GM12878 (cell line): ENCODE measurements around the gene ATG9A. TPM values are rescaled to one million over a fixed set of nuclear protein-coding genes. Genes with fewer than 3 reads are reported as not detected.

ENCODE experiments used
- ATAC-seq: fragments of 200-7000 bp; cut with Tn5 transposase; 3 replicates; pipeline ENCODE4 v1.9.1; 2020; ENCODE audit warnings: mild to moderate bottlenecking, moderate library complexity
- BruUV-seq: library from RNA; stranded (reverse); fragments of 400-500 nt; replicated peaks from 2 replicates; lab custom pipeline; 2021; lab: Mats Ljungman, UMichigan
- CTCF ChIA-PET: fragments of 300-600 bp; sonication (Branson Sonifier 250); formaldehyde crosslinking; extraction: SDS; loops from one replicate; lab custom pipeline; 2021; ENCODE audit warnings: inconsistent platforms; lab: Yijun Ruan, JAX
- POLR2A ChIA-PET: fragments of 350-600 bp; formaldehyde crosslinking; extraction: SDS; loops from one replicate; lab custom pipeline; 2021; ENCODE audit warnings: inconsistent platforms; lab: Charles Lee
- RAD21 ChIA-PET: fragments of 300-600 bp; sonication (Branson Sonifier 250); formaldehyde crosslinking; loops from one replicate; lab custom pipeline; 2023; ENCODE audit warnings: antibody characterized with exemption; ENCODE audit not compliant: unreplicated experiment; lab: Charles Lee
- SMC1A ChIA-PET: fragments of 300-600 bp; sonication (Branson Sonifier 250); formaldehyde crosslinking; loops from one replicate; lab custom pipeline; 2023; ENCODE audit not compliant: unreplicated experiment, uncharacterized antibody; lab: Charles Lee
- DNase-seq: peaks from one replicate; pipeline ENCODE4 v3.0.0-alpha.2; 2011; ENCODE audit warnings: low read depth, low spot score
- FAIRE-seq: peaks from 3 replicates; lab custom pipeline; 2011; peaks lifted over from hg19 to GRCh38; lab: Jason Lieb, UNC
- H2AFZ ChIP-seq: 2 replicates; pipeline ENCODE4 v1.6.0; 2011; ENCODE audit warnings: low read depth, low read length, control low read depth; ENCODE audit not compliant: control insufficient read depth
- H3K27ac ChIP-seq: 2 replicates; pipeline ENCODE4 v1.5.1; 2011; ENCODE audit warnings: control low read depth; ENCODE audit not compliant: control insufficient read depth, insufficient read depth
- H3K27me3 ChIP-seq, 2 experiments: replicated peaks in 1 of 2; 2 replicates each; pipeline versions ENCODE4 v1.6.0 to v1.6.1; 2011; ENCODE audit warnings: low read length in 1 of 2; ENCODE audit not compliant: control insufficient read depth in 2 of 2, insufficient read depth in 2 of 2
- H3K36me3 ChIP-seq, 2 experiments: 2 replicates each; pipeline ENCODE4 v1.5.1; 2011; ENCODE audit warnings: low read length in 1 of 2; ENCODE audit not compliant: control insufficient read depth in 2 of 2, insufficient read depth in 2 of 2
- H3K4me1 ChIP-seq: 2 replicates; pipeline ENCODE4 v1.6.1; 2011; ENCODE audit warnings: mild to moderate bottlenecking, low read length, moderate library complexity, mixed read lengths; ENCODE audit not compliant: control insufficient read depth, insufficient read depth
- H3K4me2 ChIP-seq: 2 replicates; pipeline ENCODE4 v1.6.0; 2011; ENCODE audit warnings: control low read depth; ENCODE audit not compliant: control insufficient read depth, insufficient read depth
- H3K4me3 ChIP-seq: fragments of 200-600 bp; sonication (generic); 2 replicates; pipeline ENCODE4 v1.5.1; 2016
- H3K79me2 ChIP-seq: 2 replicates; pipeline ENCODE4 v1.6.0; 2011; ENCODE audit warnings: low read length; ENCODE audit not compliant: control insufficient read depth, insufficient read depth
- H3K9ac ChIP-seq: 2 replicates; pipeline ENCODE4 v1.8.0; 2011; ENCODE audit warnings: low read length, control low read depth, mixed read lengths; ENCODE audit not compliant: control insufficient read depth, insufficient read depth
- H3K9me3 ChIP-seq: replicated peaks from 3 replicates; pipeline ENCODE4 v1.5.1; 2011; ENCODE audit warnings: mild to moderate bottlenecking, low read length; ENCODE audit not compliant: control insufficient read depth, insufficient read depth
- H4K20me1 ChIP-seq: 2 replicates; pipeline ENCODE4 v1.6.0; 2011; ENCODE audit not compliant: control insufficient read depth, insufficient read depth
- ASH2L ChIP-seq: fragments of 300-600, 200-600 bp; sonication (generic); IDR thresholded peaks from 2 replicates; pipeline ENCODE4 v1.6.1; 2017; ENCODE audit warnings: low read depth, mild to moderate bottlenecking, borderline replicate concordance
- EP300 ChIP-seq, 2 experiments: fragments of 150-350 bp in 1 of 2; IDR thresholded peaks; 2 replicates each; pipeline ENCODE4 v1.6.1; 2011 to 2012; ENCODE audit warnings: low read depth in 2 of 2, low read length in 2 of 2, borderline replicate concordance in 1 of 2, improper control_type of control experiment in 1 of 2, inconsistent platforms in 1 of 2; ENCODE audit not compliant: control insufficient read depth in 1 of 2
- FOXM1 ChIP-seq: IDR thresholded peaks from 2 replicates; pipeline ENCODE4 v1.6.1; 2012; ENCODE audit warnings: low read depth, mild to moderate bottlenecking, inconsistent platforms, low read length, moderate library complexity
- GABPA ChIP-seq: IDR thresholded peaks from 2 replicates; pipeline ENCODE4 v1.6.1; 2014; ENCODE audit warnings: antibody characterized with exemption, low read depth, mild to moderate bottlenecking, inconsistent platforms
- HDGF ChIP-seq: fragments of 450-650 bp; IDR thresholded peaks from 2 replicates; pipeline ENCODE4 v1.6.1; 2016; ENCODE audit warnings: antibody characterized with exemption
- IKZF2 ChIP-seq, 2 experiments: fragments of 450-650 bp; IDR thresholded peaks; 2 replicates each; pipeline ENCODE4 v1.6.1; 2017; ENCODE audit warnings: mild to moderate bottlenecking in 2 of 2, moderate library complexity in 2 of 2
- NBN ChIP-seq: fragments of 450-650 bp; IDR thresholded peaks from 2 replicates; pipeline ENCODE4 v1.6.1; 2016
- PAX8 ChIP-seq: fragments of 450-650 bp; IDR thresholded peaks from 2 replicates; pipeline ENCODE4 v1.6.1; 2017; ENCODE audit warnings: mild to moderate bottlenecking, moderate library complexity
- POLR2AphosphoS2 ChIP-seq: IDR thresholded peaks from 2 replicates; pipeline ENCODE4 v1.6.1; 2011; ENCODE audit warnings: low read depth, mild to moderate bottlenecking, low read length, improper control_type of control experiment, moderate library complexity
- SMAD5 ChIP-seq: IDR thresholded peaks from 2 replicates; pipeline ENCODE4 v1.6.1; 2016; ENCODE audit warnings: antibody characterized with exemption, low read depth
- SMARCA5 ChIP-seq: fragments of 450-650 bp; IDR thresholded peaks from 2 replicates; pipeline ENCODE4 v1.6.1; 2017; ENCODE audit warnings: mild to moderate bottlenecking
- TCF7 ChIP-seq: IDR thresholded peaks from 2 replicates; pipeline ENCODE4 v1.6.1; 2014; ENCODE audit warnings: antibody characterized with exemption, borderline replicate concordance
- ZNF24 ChIP-seq: fragments of 450-650 bp; IDR thresholded peaks from 2 replicates; pipeline ENCODE4 v1.6.1; 2017; ENCODE audit warnings: antibody characterized with exemption, mild to moderate bottlenecking
- WGBS: methylation state at CpG from one replicate; pipeline ENCODE4 v1.1.6; 2016; ENCODE audit warnings: low lambda C conversion rate; ENCODE audit not compliant: insufficient replicate concordance, insufficient coverage; ENCODE audit errors: missing lambda C conversion rate; 5-methylcytosine and 5-hydroxymethylcytosine counted together
- in situ Hi-C: fragments of 300-500 bp; cut with MboI; formaldehyde crosslinking; loops from 9 replicates; pipeline ENCODE4 v1.14.3; 2018; ENCODE audit warnings: mixed read lengths
- intact Hi-C: fragments of 100-400 bp; cut with micrococcal nuclease; formaldehyde crosslinking; loops from one replicate; pipeline ENCODE4 v1.14.2; 2022; ENCODE audit not compliant: unreplicated experiment
- polyA plus RNA-seq, 11 experiments: library from polyadenylated mRNA; depleted of rRNA in 4 of 11; unstranded in 6 of 11; stranded (reverse) in 5 of 11; fragments of >200 nt; fragmentation: Nextera tagmentation in 4 of 11; fragmentation: Illumina TruSeq in 1 of 11; extraction: Ambion mirVana in 4 of 11; extraction: Trizol in 1 of 11; gene quantifications; 1 replicate in 1 of 11; 2 replicates in 10 of 11; pipeline versions ENCODE4 v1.2.1 to v1.2.3, GENCODE V29; 2011 to 2016; ENCODE audit warnings: inconsistent platforms in 2 of 11, missing spikeins in 2 of 11, low read depth in 1 of 11
- total RNA-seq, 4 experiments: library from RNA; depleted of rRNA in 3 of 4; stranded (reverse); fragments of >200 nt in 3 of 4; fragmentation: Illumina TruSeq in 1 of 4; extraction: Trizol in 1 of 4; gene quantifications; 2 replicates each; pipeline versions ENCODE4 v1.2.1 to v1.2.3, GENCODE V29; 2013 to 2021
- TF ChIP-seq, protein P1 (sequence below): IDR thresholded peaks from 2 replicates; pipeline ENCODE4 v1.6.1; 2011; ENCODE audit warnings: mild to moderate bottlenecking, low read depth, low read length, moderate library complexity; ENCODE audit not compliant: insufficient replicate concordance
- TF ChIP-seq, protein P2 (sequence below): fragments of 450-650 bp; IDR thresholded peaks from 2 replicates; pipeline ENCODE4 v1.6.1; 2017; ENCODE audit warnings: low read depth, mild to moderate bottlenecking, moderate library complexity
- TF ChIP-seq, protein P3 (sequence below): fragments of 450-650 bp; IDR thresholded peaks from 2 replicates; pipeline ENCODE4 v1.6.1; 2017; ENCODE audit warnings: mild to moderate bottlenecking, low read depth, inconsistent platforms; ENCODE audit not compliant: poor library complexity, severe bottlenecking
- TF ChIP-seq, protein P4 (sequence below): fragments of 450-650 bp; IDR thresholded peaks from 2 replicates; pipeline ENCODE4 v1.6.1; 2016; ENCODE audit warnings: mild to moderate bottlenecking

The ATG9A gene
- total and polyA plus RNA-seq, 10 of the 15 experiments (the other 5 are each of a cell fraction or from before 2014, with no cell fraction given): 0.16 to 37.5 (median 14.6) TPM; not detected in 1

DNA sequence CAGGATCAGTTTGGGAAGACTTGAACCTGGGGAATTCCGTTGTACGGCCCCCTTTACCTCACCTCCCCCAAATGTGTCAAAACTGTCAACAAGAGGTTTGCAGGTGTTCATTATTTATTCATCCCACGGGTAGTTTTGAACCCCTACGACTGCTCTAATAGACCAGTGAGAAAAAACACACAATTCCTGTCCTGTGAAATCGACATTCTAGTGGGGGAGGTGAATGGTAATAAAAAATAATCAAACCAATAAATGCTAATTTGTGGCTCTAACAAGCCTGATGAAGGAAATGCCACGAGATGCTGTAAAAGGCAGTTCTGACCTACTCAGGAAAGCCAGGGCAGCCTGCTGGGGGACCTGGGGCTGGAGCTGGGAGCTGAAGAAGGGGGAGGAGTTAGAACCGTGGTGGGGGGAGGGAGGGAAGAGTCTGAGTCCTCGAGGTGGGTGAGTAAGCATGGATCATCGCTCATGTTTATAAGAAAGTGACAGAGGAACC is 49.3 kb upstream of the ATG9A start:
- BruUV-seq: no TSS peak
- ChIA-PET RAD21 (interaction anchor here (0.6 to 5.9 kb wide), 15 partner anchors 15 to 385 kb away, joined by 3 to 78 read pairs (median 4); partner anchors contain the start of genes ABCB6, CNPPD1, GLB1L and GMPPA), POLR2A (interaction anchor here (0.5 to 7.0 kb wide), 11 partner anchors 9 to 385 kb away, joined by 3 to 160 read pairs (median 10); partner anchors contain the start of genes ANKZF1, ATG9A, CNPPD1 and DNPEP), SMC1A (interaction anchor here (0.6 to 8.8 kb wide), 12 partner anchors 12 to 145 kb away, joined by 3 to 98 read pairs (median 4); partner anchors contain the start of genes CNPPD1, GLB1L, NHEJ1 and STK16), CTCF (interaction anchor here (0.5 to 13.5 kb wide), 18 partner anchors 8 to 249 kb away, joined by 3 to 257 read pairs (median 10); partner anchors contain the start of genes ANKZF1, ATG9A, CNPPD1 and DNPEP)
- H4K20me1 ChIP-seq: no peaks in the 10 kb centered on the region
- H3K27ac ChIP-seq: peak overlapping the region; percentile 90
- FAIRE-seq (no peak), ATAC-seq (peak; percentile 0; the same call in 2 of the 3 replicates), DNase-seq (no peak)
- in situ Hi-C loops: no loop called here
- no peaks in the 10 kb centered on the region for H3K9me3 ChIP-seq
- H3K79me2 ChIP-seq: peaks cover 6% of the 10 kb centered on the region
- H3K36me3 ChIP-seq: no peaks in the 10 kb centered on the region; a peak in 1 of 4 replicates
- H3K4me1 ChIP-seq: peaks cover 26% of the 10 kb centered on the region
- peak overlapping the region; percentile 71 for H3K4me3 ChIP-seq
- H3K27me3 ChIP-seq: no peaks in the 10 kb centered on the region
- intact Hi-C loops: loop anchor here (1.0 to 5.0 kb wide), 7 partner anchors 17 to 319 kb away; partner anchors contain the start of genes ANKZF1, ATG9A, CNPPD1 and NHEJ1
- H3K9ac ChIP-seq: peak overlapping the region; percentile 72
- H2AFZ ChIP-seq: peak overlapping the region; percentile 98
- 0% methylated on average over 9 of the region's 9 CpGs for WGBS
- peak overlapping the region; percentile 95 for H3K4me2 ChIP-seq
- TF ChIP-seq, protein P1, sequence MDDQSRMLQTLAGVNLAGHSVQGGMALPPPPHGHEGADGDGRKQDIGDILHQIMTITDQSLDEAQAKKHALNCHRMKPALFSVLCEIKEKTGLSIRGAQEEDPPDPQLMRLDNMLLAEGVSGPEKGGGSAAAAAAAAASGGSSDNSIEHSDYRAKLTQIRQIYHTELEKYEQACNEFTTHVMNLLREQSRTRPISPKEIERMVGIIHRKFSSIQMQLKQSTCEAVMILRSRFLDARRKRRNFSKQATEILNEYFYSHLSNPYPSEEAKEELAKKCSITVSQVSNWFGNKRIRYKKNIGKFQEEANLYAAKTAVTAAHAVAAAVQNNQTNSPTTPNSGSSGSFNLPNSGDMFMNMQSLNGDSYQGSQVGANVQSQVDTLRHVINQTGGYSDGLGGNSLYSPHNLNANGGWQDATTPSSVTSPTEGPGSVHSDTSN: peak; percentile 59
- TF ChIP-seq, protein P2, sequence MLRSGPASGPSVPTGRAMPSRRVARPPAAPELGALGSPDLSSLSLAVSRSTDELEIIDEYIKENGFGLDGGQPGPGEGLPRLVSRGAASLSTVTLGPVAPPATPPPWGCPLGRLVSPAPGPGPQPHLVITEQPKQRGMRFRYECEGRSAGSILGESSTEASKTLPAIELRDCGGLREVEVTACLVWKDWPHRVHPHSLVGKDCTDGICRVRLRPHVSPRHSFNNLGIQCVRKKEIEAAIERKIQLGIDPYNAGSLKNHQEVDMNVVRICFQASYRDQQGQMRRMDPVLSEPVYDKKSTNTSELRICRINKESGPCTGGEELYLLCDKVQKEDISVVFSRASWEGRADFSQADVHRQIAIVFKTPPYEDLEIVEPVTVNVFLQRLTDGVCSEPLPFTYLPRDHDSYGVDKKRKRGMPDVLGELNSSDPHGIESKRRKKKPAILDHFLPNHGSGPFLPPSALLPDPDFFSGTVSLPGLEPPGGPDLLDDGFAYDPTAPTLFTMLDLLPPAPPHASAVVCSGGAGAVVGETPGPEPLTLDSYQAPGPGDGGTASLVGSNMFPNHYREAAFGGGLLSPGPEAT: peak; percentile 60
- TF ChIP-seq HDGF (peak; percentile 95), POLR2AphosphoS2 (0 out of 2 replicates have a peak, but pooled peaks have one; percentile 29), SMARCA5 (peak; percentile 50), SMAD5 (0 out of 2 replicates have a peak, but pooled peaks have one; percentile 56), FOXM1 (peak; percentile 66), NBN (peak; percentile 95), PAX8 (no peak), IKZF2 (IDR thresholded peaks at IDR 0.05) (peak in 1 of 2 experiments; percentile 61), GABPA (no peak), EP300 (IDR thresholded peaks at IDR 0.05; ENCODE audit: borderline replicate concordance in 1 of 2, control insufficient read depth in 1 of 2, low read depth in 2 of 2, low read length in 2 of 2) (peak; percentile 42 to 59; a peak in 2 of 4 replicates), TCF7 (no peak), ZNF24 (no peak), ASH2L (no peak)
- TF ChIP-seq, protein P3, sequence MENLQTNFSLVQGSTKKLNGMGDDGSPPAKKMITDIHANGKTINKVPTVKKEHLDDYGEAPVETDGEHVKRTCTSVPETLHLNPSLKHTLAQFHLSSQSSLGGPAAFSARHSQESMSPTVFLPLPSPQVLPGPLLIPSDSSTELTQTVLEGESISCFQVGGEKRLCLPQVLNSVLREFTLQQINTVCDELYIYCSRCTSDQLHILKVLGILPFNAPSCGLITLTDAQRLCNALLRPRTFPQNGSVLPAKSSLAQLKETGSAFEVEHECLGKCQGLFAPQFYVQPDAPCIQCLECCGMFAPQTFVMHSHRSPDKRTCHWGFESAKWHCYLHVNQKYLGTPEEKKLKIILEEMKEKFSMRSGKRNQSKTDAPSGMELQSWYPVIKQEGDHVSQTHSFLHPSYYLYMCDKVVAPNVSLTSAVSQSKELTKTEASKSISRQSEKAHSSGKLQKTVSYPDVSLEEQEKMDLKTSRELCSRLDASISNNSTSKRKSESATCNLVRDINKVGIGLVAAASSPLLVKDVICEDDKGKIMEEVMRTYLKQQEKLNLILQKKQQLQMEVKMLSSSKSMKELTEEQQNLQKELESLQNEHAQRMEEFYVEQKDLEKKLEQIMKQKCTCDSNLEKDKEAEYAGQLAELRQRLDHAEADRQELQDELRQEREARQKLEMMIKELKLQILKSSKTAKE: peak; percentile 24
- TF ChIP-seq, protein P4, sequence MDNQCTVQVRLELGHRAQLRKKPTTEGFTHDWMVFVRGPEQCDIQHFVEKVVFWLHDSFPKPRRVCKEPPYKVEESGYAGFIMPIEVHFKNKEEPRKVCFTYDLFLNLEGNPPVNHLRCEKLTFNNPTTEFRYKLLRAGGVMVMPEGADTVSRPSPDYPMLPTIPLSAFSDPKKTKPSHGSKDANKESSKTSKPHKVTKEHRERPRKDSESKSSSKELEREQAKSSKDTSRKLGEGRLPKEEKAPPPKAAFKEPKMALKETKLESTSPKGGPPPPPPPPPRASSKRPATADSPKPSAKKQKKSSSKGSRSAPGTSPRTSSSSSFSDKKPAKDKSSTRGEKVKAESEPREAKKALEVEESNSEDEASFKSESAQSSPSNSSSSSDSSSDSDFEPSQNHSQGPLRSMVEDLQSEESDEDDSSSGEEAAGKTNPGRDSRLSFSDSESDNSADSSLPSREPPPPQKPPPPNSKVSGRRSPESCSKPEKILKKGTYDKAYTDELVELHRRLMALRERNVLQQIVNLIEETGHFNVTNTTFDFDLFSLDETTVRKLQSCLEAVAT: peak; percentile 15
